SH-SY5Y (cell line): ENCODE results near the gene ZNF28.
"Not testable (repeated sequence)": the region's sequence is repeated elsewhere in the genome, so short reads cannot be mapped to it uniquely, and the experiment has no call there.

Experiments used
- GATA2 ChIP-seq: IDR thresholded peaks from 2 replicates; pipeline ENCODE4 v1.6.1; 2011; ENCODE audit warnings: mild to moderate bottlenecking, low read depth, low read length
- GATA3 ChIP-seq: IDR thresholded peaks from 2 replicates; pipeline ENCODE4 v1.6.1; 2011; ENCODE audit warnings: low read depth, mild to moderate bottlenecking, low read length, moderate library complexity

- TF ChIP-seq GATA2, GATA3: not testable (repeated sequence)
These were observed 36.2 kb upstream of the ZNF28 start, which contains the start of gene ZNF468 for GRCh38 chr19:52857378-52858191.
